Thyroid gland (tissue), 4 donors: ENCODE data around the gene TTC16.

Source experiments
- CTCF ChIP-seq, 6 experiments: fragments of 200-600 bp in 3 of 6; fragments of 450-650 bp in 3 of 6; sonication (generic) in 3 of 6; IDR thresholded peaks; one replicate each; pipeline ENCODE4 v1.5.1; 2016 to 2019; ENCODE audit warnings: antibody characterized with exemption in 6 of 6, mild to moderate bottlenecking in 2 of 6, inconsistent platforms in 1 of 6, moderate library complexity in 1 of 6
- POLR2A ChIP-seq, 2 donors: fragments of 450-650 bp; IDR thresholded peaks; one replicate each; pipeline ENCODE4 v1.6.1; 2017; ENCODE audit warnings: antibody characterized with exemption in 2 of 2, mild to moderate bottlenecking in 2 of 2, moderate library complexity in 1 of 2

- no peak for TF ChIP-seq CTCF (IDR thresholded peaks at IDR 0.05)
- TF ChIP-seq POLR2A (IDR thresholded peaks at IDR 0.05) = peak in 1 of 2 donors; percentile 60
Measured at GRCh38 chr9:127770905-127771569, 55.2 kb downstream of the TTC16 start.
